K562 (cell line): ENCODE data around the gene GABRR2. TPM values are rescaled to one million over a fixed set of nuclear protein-coding genes. Genes with fewer than 3 reads are reported as not detected.
A peak's percentile ranks its signal among the peaks of the same experiment; 100 is the strongest.

Source experiments
- CTBP1 ChIP-seq: fragments of 450-650 bp; IDR thresholded peaks from 2 replicates; pipeline ENCODE4 v1.6.1; 2016; ENCODE audit warnings: borderline replicate concordance
- FOXJ3 ChIP-seq: sonication (generic); formaldehyde crosslinking; IDR thresholded peaks from 2 replicates; pipeline ENCODE4 v1.4.0; 2020; ENCODE audit warnings: mild to moderate bottlenecking, missing genetic modification reagents
- MGA ChIP-seq: fragments of 450-650 bp; IDR thresholded peaks from 2 replicates; pipeline ENCODE4 v1.6.1; 2016; ENCODE audit warnings: mild to moderate bottlenecking, moderate library complexity
- RREB1 ChIP-seq: fragments of 250-450 bp; sonication (Bioruptor Pico); IDR thresholded peaks from 2 replicates; pipeline ENCODE4 v1.4.0; 2020
- polyA plus RNA-seq, 8 experiments: library from polyadenylated mRNA; depleted of rRNA in 4 of 8; stranded (reverse) in 5 of 8; unstranded in 3 of 8; fragments of >200 nt; fragmentation: Nextera tagmentation in 2 of 8; fragmentation: Illumina TruSeq in 1 of 8; extraction: Ambion mirVana in 2 of 8; extraction: Trizol in 1 of 8; gene quantifications; 2 replicates each; pipeline versions ENCODE4 v1.2.1 to v1.2.3, GENCODE V29; 2011 to 2014; ENCODE audit warnings: inconsistent platforms in 1 of 8, missing spikeins in 1 of 8
- total RNA-seq, 7 experiments: library from RNA; depleted of rRNA in 6 of 7; stranded (reverse); fragments of >200 nt in 6 of 7; fragmentation: Illumina TruSeq in 2 of 7; extraction: Trizol in 2 of 7; gene quantifications; 2 replicates each; pipeline versions ENCODE4 v1.2.1 to v1.2.3, GENCODE V29; 2011 to 2021; ENCODE audit warnings: low replicate concordance in 1 of 7

The GABRR2 gene
- total and polyA plus RNA-seq, 9 of the 15 experiments (the other 6 are each of a cell fraction or from before 2014, with no cell fraction given) = 0.09 to 0.13 (median 0.10) TPM; not detected in 6

- no peak for TF ChIP-seq CTBP1
- TF ChIP-seq MGA = peak; percentile 95
- no peak for TF ChIP-seq RREB1 (CRISPR knock-in tag)
- no peak for TF ChIP-seq FOXJ3 (CRISPR knock-in tag)
These were observed 54.8 kb downstream of the GABRR2 start (continued) for GRCh38 chr6:89260310-89260709.
